Nephron progenitor cell (in vitro differentiated cells): ENCODE measurements around the gene ZIK1.

Experiments
- DNase-seq: peaks from one replicate; pipeline ENCODE4 v3.0.0; 2021
- H3K27ac Mint-ChIP-seq: 2 replicates; pipeline ENCODE4 v1.8.0; 2021; ENCODE audit warnings: mild to moderate bottlenecking, moderate library complexity, mixed read lengths
- H3K27me3 Mint-ChIP-seq: 2 replicates; pipeline ENCODE4 v1.8.0; 2021; ENCODE audit warnings: mild to moderate bottlenecking, low read depth, mixed read lengths; ENCODE audit not compliant: poor library complexity
- H3K36me3 Mint-ChIP-seq: 2 replicates; pipeline ENCODE4 v1.8.0; 2021; ENCODE audit warnings: low read depth, mixed read lengths
- H3K4me1 Mint-ChIP-seq: 2 replicates; pipeline ENCODE4 v1.8.0; 2021; ENCODE audit warnings: mixed read lengths
- H3K4me3 Mint-ChIP-seq: 2 replicates; pipeline ENCODE4 v1.8.0; 2021; ENCODE audit warnings: mild to moderate bottlenecking, moderate library complexity, mixed read lengths
- H3K9me3 Mint-ChIP-seq: 2 replicates; pipeline ENCODE4 v1.8.0; 2021; ENCODE audit warnings: mild to moderate bottlenecking, moderate library complexity, mixed read lengths
- CTCF ChIP-seq: fragments of 200-600 bp; sonication (generic); IDR thresholded peaks from 2 replicates; pipeline ENCODE4 v1.5.0; 2021; ENCODE audit warnings: antibody characterized with exemption

Gene ZIK1

DNA sequence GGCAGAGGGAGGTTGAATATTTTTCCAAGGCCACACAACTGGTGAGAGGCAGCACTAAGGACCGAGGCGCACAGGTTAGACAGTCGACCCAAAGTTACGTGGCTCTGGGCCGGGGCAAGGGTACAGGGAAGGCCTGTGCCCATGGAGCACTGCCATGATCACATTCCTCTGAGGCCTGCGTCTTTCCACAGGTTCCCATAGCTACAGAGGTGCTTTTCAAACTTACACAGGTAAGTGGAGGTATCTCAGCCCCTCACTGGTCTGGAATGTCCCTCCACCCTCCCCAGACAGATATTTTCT lies 49.8 kb downstream of the ZIK1 start:
- Mint-ChIP-seq H3K27me3 (peaks cover 2% of the 10 kb centered on the region), H3K9me3 (peaks cover 78% of the 10 kb centered on the region), H3K36me3 (peaks cover 86% of the 10 kb centered on the region), H3K27ac (peak overlapping the region; percentile 31), H3K4me1 (peaks cover 19% of the 10 kb centered on the region), H3K4me3 (peak overlapping the region; percentile 94)
- DNase-seq, result no peak
- no peak for TF ChIP-seq CTCF

GRCh38 chr19:57637379-57637778 lies 53.4 kb downstream of the ZIK1 start:
- H3K4me3 Mint-ChIP-seq, result peak overlapping the region; percentile 29
- DNase-seq, result no peak
- H3K27me3 Mint-ChIP-seq, result no peaks in the 10 kb centered on the region
- no peak overlapping the region for H3K27ac Mint-ChIP-seq
- TF ChIP-seq CTCF, result no peak
- H3K36me3 Mint-ChIP-seq, result peaks cover 92% of the 10 kb centered on the region
- peaks cover 19% of the 10 kb centered on the region for H3K4me1 Mint-ChIP-seq
- H3K9me3 Mint-ChIP-seq, result peaks cover 88% of the 10 kb centered on the region

- peaks cover 84% of the 10 kb centered on the region for H3K9me3 Mint-ChIP-seq
- no peak overlapping the region for H3K27ac Mint-ChIP-seq
- DNase-seq, result no peak
- H3K4me3 Mint-ChIP-seq, result no peak overlapping the region
- no peaks in the 10 kb centered on the region for H3K4me1 Mint-ChIP-seq
- TF ChIP-seq CTCF, result no peak
- H3K36me3 Mint-ChIP-seq, result peaks cover 83% of the 10 kb centered on the region
- no peaks in the 10 kb centered on the region for H3K27me3 Mint-ChIP-seq
These were observed 57.8 kb downstream of the ZIK1 start for GRCh38 chr19:57641715-57642234.

DNA sequence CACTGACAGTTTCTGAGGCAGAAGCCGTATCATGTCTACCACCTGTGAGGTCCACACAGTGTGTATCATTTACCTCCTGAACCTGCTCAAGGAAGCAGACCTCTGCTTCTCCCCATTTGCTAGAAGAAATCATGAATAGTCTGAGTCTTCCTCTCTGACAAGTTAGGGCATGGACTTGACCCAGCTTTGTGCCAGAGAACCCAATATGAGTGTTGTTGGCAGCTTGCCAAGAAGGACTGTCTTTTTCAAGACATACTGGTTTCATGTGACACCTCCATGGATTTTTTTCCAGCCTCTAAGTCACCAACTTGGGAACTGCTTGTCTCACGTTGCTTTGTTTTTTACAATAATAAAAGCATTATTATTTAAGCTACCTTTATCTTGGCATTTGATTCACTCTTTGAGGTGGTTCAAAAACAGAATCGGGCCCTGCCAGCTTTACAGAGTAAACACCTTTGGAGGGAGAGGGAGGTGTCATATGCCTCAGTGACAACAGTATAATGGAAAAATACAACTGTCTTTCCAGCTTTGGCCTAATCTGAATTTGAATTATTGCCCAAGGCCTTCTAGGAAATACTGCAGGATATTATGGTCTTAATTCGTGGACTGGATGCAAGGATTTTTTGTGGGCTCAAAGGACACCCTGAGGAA lies 58.6 kb downstream of the ZIK1 start:
- DNase-seq, result no peak
- Mint-ChIP-seq H3K9me3 (peaks cover 77% of the 10 kb centered on the region), H3K36me3 (peaks cover 76% of the 10 kb centered on the region)

More for the DNA sequence above, 58.6 kb downstream of the ZIK1 start:
- no peak overlapping the region for H3K27ac Mint-ChIP-seq
- H3K4me1 Mint-ChIP-seq, result no peaks in the 10 kb centered on the region
- no peak overlapping the region for H3K4me3 Mint-ChIP-seq
- no peaks in the 10 kb centered on the region for H3K27me3 Mint-ChIP-seq
- TF ChIP-seq CTCF, result no peak
